ENCODE data around the gene RIC8A.
"Not testable (repeated sequence)": the region's sequence is repeated elsewhere in the genome, so short reads cannot be mapped to it uniquely, and the experiment has no call there.

The RIC8A gene

DNA sequence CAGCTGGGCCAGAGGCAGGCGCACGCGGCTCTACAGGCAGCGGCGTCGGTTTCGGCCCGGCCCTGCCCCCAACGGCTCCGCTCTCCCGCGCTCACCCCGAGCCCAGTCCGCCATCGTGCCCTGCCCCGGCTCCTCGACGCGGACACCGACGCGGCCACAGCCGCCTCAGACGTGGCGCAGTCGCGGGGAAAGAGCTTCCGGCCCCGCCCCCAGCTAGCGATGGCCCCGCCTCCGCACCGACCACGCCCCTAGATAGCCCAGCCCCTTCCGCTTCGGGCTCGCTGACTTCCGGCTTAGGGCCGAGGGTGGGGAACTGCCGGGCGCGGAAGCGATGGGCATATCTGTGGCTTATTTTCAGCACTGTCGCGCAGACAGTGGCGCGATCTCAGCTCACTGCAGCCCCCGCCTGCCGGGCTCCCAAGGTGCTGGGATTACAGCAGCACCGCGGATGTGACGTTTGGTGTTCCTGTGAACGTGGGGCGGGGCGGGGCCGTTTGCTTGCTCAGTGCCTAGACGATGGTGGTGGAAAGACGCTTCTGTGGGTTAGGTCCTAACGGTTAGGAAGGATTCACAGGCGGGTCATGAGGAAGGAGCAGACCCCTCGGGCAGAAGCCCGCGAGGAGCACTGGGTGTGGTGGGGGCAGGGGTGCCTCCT is at the start of gene RIC8A, which contains the start of gene BET1L:
RIC8A (plus strand) TSS at position 501 of the 655 bp plus-strand sequence. CDS start 1,147 bp downstream, outside the sequence.
BET1L (minus strand) TSS at position 192 of the 655 bp plus-strand sequence; CDS start at position 114, 78 bp downstream.
- peak; percentile 94 for DNase-seq

DNA sequence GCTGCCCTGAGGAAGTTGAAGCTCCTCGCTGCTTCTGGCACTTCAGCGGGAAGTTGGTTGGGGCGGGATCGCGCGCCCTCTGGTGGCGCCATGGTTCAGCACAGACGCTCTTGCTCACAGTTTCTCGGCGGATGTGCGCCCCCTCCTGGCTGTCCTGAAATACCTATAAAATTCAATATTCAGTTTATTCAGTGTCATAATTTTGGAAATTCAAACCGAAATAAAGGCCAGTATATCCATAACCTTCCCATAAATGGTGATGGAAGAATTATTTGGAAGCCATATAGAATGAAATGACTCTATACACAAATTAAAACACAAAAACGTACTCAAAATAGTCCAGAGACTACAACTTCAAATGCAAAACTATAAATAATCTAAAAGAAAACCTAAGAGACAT is 27.3 kb upstream of the RIC8A start:
- not testable (repeated sequence) for DNase-seq

DNA sequence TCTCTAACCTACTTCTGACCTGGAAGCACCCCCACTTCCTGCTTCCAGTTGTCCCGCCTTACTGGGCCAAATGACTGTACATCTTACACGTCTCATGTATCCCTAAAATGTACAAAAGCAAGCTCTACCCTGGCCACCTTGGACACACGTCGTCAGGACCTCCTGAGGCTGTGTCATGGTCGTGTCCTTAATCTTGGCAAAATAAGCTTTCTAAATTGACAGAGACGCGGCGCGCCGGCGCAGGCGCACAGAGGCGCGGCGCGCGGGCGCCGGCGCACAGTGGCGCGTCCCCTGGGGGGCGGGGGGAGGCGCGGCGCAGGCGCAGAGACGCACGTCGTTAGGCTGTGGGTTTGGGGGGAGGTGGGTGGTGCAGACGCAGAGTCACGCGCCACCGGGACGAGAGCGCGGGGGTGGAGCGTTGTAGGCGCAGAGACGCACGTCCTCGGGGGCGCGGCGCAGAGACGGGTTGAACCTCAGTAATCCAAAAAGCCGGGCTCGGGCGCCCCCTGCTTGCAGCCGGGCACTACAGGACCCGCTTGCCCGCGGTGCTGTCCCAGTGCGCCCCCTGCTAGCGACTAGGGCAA is 18.2 kb upstream of the RIC8A start:
- not testable (repeated sequence) for DNase-seq

DNA sequence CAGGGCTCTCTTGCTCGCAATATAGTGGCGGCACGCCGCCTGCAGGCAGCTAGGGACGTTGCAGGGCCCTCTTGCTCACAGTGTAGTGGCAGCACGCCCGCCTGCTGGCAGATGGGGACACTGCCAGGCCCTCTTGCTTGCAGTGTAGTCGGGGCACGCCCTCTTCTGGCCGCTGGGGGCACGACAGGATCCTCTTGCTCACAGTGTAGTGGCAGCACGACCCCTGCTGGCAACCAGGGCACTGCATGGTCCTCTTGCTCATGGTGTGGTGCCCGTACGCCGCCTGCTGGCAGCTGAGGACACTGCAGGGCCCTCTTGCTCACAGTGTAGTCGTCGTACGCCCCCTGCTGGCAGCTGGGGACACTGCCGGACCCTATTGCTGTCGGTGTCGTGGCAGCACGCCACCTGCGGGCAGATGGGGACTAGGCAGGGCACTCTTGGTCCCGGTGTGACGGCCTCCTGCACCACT is 17.6 kb upstream of the RIC8A start:
- DNase-seq: not testable (repeated sequence)

DNA sequence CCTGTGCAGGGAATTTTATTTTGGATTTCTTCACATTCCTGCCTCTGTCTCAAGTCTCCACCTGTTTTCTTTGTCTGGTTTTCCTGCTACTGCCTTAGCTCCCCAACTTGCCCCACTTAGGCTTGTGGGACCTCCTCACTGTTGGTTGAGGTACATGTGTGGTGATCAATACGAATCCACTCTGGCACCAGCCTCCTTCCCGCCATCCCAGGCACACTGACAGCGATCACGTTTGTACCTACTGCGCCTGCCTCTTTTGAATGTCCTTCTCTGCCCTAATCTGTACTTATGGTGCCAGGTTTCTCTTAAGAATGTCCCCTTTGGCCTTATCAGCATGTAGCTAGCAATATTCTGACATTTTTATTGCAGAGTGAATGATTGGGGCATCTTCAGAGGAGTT is 17.0 kb upstream of the RIC8A start:
- not testable (repeated sequence) for DNase-seq

GRCh38 chr11:191490-192478 is 15.7 kb upstream of the RIC8A start:
- not testable (repeated sequence) for DNase-seq

DNA sequence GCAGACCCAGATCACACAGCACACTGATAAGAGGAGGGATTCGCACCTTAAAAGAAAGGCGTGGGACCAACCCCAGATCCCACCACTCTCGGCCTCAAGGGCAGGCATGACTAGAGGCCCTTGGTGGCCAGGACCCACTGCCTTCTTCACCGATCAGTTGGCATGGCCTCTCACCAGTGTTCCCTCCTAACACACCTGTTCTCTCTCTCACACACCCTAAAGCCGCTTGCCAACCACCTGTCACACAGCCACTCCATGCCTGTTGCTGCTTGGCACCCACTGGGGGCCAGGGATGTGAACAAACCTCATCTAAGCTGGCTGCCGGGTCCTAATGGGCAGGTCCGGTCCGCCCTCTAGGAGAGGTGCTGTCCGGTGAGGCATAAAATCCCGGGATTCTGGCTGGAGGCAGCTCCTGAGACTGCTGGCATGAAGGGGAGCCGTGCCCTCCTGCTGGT is 14.8 kb upstream of the RIC8A start, which contains the start of gene SCGB1C1:
SCGB1C1 (plus strand) TSS at position 405 of the 455 bp plus-strand sequence; CDS start at position 427, 22 bp downstream.
- not testable (repeated sequence) for DNase-seq

- DNase-seq: not testable (repeated sequence)
Measured at GRCh38 chr11:193481-193880, 14.0 kb upstream of the RIC8A start.

DNA sequence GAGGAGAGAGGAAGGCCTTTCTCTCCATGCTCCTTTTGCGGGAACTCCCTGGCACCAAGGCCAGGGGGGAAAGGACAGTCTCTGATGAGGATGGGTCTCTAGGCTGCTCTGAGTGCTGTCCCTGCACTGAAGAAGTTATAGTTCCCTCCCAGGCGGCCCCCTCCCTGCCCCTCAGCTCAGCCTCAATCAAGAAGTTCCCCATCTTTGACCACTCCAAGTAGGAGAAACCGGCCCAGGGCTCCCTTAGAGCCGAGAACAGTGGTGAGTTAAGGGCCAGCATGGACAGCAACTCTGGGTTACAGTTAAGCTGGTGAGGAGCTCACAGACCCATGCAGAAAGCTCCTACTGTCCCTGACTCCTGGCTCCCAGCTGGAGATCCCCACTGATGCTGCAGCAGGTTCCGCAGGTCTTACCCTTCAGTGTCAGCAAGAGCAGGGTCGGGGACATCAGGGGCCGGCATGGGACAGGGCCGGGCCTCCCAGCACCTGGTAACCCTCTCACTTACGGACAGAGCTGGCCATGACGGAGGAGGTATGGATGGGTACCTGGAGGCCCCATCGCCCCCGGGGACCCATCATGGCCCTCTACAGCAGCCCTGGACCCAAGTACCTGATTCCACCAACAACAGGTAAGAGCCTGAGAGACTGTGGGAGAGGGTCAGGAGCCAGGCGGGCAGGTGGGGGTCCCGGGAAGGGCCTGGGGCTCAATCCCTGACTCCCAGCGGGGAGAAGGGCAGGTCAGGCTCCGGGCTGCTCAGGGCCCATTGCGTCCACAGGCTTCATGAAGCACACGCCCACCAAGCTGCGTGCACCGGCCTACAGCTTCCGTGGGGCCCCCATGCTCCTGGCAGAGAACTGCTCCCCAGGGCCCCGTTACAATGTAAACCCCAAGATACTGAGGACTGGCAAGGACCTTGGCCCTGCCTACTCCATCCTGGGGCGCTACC is 10.4 kb upstream of the RIC8A start:
- no peak for DNase-seq

DNA sequence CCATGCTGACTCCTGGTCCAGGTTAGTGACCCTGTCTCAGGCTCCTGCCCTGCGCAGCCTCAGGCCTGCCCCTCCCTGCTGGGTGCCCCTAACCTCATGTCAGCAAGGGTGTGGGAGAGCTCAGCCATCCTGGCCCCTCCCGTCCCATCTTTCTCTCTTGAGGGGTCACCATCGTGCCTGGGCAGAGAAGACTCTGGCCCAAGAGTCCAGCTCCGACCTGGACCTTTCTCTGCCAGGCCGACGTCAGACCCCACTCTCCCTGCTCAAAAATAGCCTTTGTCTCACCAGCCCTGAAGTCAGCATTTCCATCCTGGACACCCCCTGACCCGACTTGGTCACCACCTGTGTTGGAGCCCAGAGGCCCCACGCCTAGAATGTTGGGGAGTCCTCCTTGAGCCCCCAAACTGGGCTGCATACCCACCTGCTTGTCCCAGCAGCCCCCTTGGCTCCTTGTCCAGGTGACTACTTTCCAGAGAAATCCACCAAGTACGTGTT is 9.7 kb upstream of the RIC8A start:
- DNase-seq: no peak

DNA sequence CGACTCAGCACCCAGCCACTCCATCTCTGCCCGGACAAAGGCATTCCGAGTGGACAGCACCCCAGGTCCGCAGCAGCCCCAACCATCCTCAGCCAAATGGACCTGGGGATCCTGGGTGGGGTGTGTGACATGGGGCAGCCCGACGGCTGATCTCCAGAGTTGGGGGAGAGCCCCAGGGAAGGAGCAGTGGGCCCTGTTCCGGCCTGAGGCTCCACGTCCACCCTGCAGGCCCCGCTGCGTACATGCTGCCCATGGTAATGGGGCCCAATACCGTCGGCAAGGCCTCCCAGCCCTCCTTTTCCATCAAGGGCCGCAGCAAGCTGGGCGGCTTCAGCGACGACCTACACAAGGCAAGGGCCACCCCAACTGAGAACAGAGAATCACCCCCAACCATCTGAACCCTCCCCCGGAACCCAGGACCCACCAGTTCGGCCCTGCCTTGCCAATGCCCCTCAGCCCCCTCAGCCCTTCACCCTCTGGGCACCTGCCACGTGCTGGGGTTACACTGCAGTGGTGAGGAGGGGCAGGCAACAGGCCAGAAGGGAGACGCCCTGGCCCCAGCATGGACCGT is 9.2 kb upstream of the RIC8A start:
- no peak for DNase-seq

DNA sequence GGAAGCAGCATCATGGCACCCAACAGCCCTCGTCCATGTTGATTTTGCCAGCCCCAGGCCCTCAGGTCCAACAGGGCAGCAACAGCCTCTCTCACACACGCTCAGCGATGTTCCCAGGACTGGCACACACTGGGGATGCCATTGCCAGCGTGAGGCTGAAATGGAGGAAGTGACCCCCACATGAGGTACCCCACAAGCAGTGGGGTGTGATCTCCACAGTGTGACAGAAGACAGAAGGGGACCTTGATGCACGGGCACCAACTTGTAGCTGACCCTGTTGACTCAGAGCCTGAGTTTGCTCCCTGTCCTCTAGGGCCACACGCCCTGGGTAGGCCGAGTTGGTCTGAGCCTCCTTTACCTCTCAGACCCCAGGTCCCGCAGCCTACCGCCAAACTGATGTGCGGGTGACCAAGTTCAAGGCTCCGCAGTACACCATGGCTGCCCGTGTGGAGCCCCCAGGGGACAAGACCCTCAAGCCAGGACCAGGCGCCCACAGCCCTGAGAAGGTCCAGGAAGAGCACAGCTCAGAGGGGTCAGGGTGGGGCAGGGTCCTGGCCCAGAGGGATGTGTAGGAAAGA is 8.4 kb upstream of the RIC8A start:
- no peak for DNase-seq

DNA sequence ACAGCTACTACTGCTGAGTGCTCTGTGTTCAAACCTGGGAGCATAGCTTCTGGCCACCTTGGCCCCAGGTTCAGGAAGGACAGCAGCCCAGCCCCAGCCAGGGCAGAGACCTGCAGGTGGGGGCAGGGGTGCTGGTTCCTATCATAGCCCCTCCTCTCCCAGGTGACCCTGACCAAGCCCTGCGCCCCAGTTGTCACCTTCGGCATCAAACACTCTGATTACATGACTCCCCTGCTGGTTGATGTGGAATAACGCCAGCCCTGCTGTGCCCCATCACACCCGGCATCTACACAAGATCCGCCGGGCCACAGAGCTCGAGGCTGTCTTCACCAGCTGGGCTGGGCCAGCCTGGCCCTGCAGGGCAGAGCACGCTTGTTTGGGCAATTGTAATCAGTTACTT is 7.7 kb upstream of the RIC8A start:
- DNase-seq: no peak

- no peak for DNase-seq
Measured at GRCh38 chr11:200224-201003, 7.1 kb upstream of the RIC8A start.

- no peak for DNase-seq
Measured at GRCh38 chr11:201966-202365, 5.5 kb upstream of the RIC8A start.

- no peak for DNase-seq
Measured at GRCh38 chr11:202490-202889, 5.0 kb upstream of the RIC8A start.

DNA sequence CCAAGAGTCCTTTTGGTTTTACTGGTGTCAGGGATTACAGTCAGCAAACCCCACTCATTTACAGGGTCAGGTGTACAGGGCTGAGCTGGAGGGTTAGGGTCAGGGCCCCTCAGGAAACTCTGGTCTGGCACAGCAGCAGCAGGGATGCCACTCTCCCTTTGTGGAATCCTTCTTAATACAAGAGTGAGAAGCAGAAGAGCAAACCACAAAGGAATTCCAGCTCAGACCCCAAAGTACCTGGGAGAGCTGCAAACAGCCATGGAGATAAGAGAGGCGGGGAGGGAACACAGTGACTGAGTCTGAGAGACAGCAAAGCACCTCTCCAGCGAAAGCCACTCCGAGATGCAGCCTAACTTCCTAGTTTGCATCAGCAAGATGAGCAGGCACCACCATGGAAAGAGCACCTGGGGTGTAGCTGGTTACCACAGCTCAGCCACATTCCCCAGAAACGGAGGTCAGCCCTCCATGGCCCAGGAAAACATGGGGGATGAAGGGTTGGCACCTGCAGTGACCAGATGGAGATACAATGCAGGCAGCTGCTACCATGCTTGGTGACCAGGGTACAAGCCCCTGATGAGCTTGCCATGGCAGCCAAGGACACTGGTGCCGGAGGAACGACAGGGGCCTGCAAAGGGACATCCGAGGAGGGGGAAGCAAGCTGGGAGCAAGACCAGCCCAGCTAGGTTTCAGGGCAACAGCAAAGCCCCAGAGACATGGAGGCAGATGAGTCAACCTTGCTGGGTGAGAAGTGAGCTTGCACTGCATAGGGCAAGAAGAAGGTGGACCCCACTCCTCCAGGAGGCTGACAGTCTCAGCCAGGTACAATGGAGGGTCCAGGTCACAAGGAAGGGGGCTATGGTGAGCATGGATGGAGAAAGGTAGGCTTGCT is 4.2 kb upstream of the RIC8A start:
- DNase-seq: no peak

- DNase-seq: no peak
Measured at GRCh38 chr11:203945-204586, 3.4 kb upstream of the RIC8A start.
